HepG2 (cell line): ENCODE results near the gene FYB2.

ENCODE experiments used
- CTCF ChIP-seq: sonication (generic); formaldehyde crosslinking; IDR thresholded peaks from 2 replicates; pipeline ENCODE4 v1.5.0; 2020; ENCODE audit warnings: mild to moderate bottlenecking, missing genetic modification reagents, moderate library complexity
- FOXM1 ChIP-seq: sonication (generic); formaldehyde crosslinking; IDR thresholded peaks from 2 replicates; pipeline ENCODE4 v1.5.0; 2020; ENCODE audit warnings: missing genetic modification reagents
- MATR3 ChIP-seq: sonication (generic); formaldehyde crosslinking; IDR thresholded peaks from 2 replicates; pipeline ENCODE4 v1.4.0; 2020; ENCODE audit warnings: missing genetic modification reagents
- TFE3 ChIP-seq: IDR thresholded peaks from 2 replicates; pipeline ENCODE4 v1.6.1; 2016
- ZFY ChIP-seq: sonication (generic); formaldehyde crosslinking; IDR thresholded peaks from 2 replicates; pipeline ENCODE4 v1.4.0; 2020; ENCODE audit warnings: missing genetic modification reagents
- ZNF317 ChIP-seq: sonication (generic); formaldehyde crosslinking; IDR thresholded peaks from 2 replicates; pipeline ENCODE4 v1.5.0; 2020; ENCODE audit warnings: mild to moderate bottlenecking, missing genetic modification reagents
- ZNF510 ChIP-seq: sonication (generic); formaldehyde crosslinking; IDR thresholded peaks from 2 replicates; pipeline ENCODE4 v1.4.0; 2020; ENCODE audit warnings: low read depth, mild to moderate bottlenecking, missing genetic modification reagents

GRCh38 chr1:56838759-56839158, 19.6 kb upstream of the FYB2 start:
- TF ChIP-seq CTCF (CRISPR knock-in tag) (no peak), ZFY (CRISPR knock-in tag) (no peak), MATR3 (CRISPR knock-in tag) (no peak), ZNF510 (CRISPR knock-in tag) (no peak), ZNF317 (CRISPR knock-in tag) (no peak), TFE3 (CRISPR knock-in tag) (no peak), FOXM1 (no peak)
